HG02623 (cell line): ENCODE measurements around the gene USP5.
A peak's percentile ranks its signal among the peaks of the same experiment; 100 is the strongest.
"Not testable (repeated sequence)": the region's sequence is repeated elsewhere in the genome, so short reads cannot be mapped to it uniquely, and the experiment has no call there.

Source experiments
- ATAC-seq: cut with Tn5 transposase; IDR thresholded peaks from one replicate; pipeline ENCODE4 v1.9.1; 2021; ENCODE audit warnings: moderate library complexity; ENCODE audit not compliant: unreplicated experiment

The USP5 gene

DNA sequence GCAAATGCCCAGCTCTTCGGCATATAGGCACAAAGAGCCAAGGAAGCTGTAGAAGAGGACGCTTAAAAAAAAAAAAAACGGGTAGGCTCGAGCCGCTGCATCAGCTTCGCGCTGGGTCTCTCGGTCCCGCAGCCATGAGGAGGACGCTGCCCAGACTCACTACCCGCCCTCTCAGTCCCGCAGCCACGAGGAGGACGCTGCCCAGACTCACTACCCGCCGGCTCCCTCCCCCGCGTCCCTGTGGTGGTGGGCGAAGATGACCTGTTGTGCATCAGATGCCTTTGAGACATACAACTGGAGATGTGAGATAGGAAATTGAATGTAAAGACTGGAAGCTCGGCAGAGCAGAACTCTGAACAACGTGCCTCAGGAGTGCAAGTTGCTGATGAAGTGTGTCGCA is 32.6 kb downstream of the USP5 start:
- ATAC-seq = no peak

- not testable (repeated sequence) for ATAC-seq
Measured at GRCh38 chr12:6886206-6886999, 34.5 kb downstream of the USP5 start.

GRCh38 chr12:6887460-6887859 is 35.5 kb downstream of the USP5 start:
- ATAC-seq = no peak

DNA sequence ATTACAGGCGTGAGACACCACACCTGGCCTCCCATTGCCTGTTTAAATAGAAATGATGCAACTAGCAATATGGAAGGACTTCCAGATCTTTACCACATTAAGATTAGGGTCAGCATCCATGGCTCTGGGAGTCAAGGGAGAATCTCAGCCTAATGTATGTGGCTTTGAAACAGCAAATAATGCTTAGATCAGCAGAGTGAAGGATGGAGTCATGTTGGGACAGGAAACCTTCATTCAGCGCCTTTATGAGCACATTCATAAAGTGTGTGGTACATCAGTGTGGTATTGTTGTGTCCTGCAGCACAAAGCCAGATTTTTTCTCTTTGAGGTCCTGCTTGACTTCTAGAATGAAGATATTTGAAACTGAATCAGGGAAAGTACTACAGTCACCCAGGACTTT is 36.4 kb downstream of the USP5 start:
- ATAC-seq = no peak

DNA sequence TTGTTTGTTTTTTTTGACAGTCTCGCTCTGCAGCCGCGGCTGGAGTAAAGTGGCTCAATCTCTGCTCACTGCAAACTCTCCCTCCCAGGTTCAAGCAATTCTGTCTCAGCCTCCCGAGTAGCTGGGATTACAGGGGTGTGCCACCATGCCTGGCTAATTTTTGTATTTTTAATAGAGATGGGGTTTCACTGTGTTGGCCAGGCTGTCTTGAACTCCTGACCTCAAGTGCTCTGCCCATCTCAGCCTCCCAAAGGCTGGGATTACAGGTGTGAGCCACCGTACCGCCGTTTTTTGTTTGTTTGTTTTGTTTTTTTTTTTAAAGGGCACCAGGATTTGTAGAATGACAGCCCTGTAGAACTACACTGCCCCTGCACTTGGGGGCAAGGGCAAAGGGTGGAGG is 36.8 kb downstream of the USP5 start:
- ATAC-seq = not testable (repeated sequence)

- ATAC-seq = not testable (repeated sequence)
Measured at GRCh38 chr12:6889775-6890573, 38.0 kb downstream of the USP5 start.

DNA sequence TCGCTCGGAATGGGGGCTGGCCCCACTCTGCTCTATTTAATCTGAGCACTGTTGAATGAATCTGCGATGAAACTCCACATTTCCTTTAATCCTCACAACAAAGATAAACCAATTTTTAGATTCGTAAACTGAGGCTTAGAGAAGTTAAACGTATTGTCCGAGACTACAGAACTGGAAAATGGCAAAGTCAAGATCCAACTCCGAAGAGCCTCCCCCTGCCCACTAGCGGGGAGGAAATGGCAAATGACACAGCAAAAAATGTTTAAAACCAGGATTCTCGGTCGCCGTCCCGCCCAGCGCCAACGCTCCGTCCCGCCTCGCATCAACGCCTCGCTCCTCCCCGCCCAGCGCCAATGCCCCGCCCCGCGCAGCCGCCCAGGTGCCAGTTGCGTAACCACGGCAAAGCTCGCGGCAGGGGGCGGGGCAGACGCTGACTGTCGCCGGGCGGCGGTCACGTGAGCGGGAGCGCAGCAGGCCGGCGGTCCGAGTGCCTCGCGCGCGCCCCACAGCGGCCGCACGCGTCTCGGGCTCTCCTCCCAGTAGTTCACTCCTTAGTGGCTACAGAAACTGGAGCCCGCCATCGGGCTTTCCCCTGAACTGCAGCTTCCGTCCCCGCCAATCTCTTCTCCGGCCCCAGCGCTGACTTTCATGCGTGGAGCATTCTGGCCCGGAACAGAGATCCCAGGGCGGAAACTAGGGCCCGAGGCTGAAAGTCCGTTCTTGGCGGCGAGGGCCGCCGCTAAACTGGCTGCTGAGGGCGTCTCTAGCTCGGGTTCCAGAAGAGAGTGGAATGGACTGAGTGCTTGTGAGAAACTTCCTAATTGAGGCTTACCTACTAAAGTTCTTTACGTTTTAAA is 39.1 kb downstream of the USP5 start:
- peak; percentile 89 for ATAC-seq

- ATAC-seq = peak; percentile 8
Measured at GRCh38 chr12:6891646-6892001, 39.7 kb downstream of the USP5 start.

GRCh38 chr12:6892683-6893082 is 40.7 kb downstream of the USP5 start:
- ATAC-seq = not testable (repeated sequence)

DNA sequence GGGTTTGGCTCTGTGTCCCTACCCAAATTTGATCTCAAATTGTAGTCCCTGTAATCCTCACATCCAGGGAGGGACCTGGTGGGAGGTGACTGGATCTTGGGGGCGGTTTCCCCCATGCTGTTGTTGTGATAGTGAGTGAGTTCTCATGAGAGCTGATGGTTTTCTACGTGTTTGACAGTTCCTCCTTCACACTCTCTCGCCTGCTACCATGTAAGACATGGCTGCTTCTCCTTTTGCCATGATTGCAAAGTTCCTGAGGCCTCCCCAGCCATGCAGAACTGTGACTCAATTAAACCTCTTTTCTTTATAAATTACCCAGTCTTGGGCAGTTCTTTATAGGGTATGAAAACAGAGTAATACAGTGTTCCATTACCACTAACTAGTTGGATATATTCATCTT is 42.4 kb downstream of the USP5 start:
- no peak for ATAC-seq

DNA sequence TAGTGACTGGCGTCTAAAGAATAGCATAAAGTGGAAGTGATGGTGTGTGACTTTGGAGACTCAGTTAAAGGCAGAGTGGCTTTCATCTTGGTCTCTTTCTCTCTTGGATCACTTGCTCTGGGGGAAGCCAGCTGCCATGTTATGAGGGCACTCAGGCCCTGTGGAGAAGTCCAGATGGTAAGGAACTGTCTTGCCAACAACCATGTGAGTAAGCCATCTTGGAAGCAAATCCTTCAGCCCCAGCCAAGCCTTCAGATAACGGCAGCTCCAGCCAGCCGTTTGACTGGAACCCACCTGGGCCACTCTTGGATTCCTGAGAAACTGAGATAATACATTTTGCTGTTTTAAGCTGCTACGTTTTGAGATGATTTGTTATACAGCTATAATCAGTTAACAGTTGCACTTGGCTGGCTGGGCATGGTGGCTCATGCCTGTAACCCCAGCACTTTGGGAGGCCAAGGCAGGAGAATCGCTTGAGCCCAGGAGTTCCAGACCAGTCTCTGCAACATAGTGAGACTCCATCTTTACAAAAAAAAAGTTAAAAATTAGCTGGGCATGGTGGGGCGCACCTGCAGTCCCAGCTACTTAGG is 45.0 kb downstream of the USP5 start:
- no peak for ATAC-seq

DNA sequence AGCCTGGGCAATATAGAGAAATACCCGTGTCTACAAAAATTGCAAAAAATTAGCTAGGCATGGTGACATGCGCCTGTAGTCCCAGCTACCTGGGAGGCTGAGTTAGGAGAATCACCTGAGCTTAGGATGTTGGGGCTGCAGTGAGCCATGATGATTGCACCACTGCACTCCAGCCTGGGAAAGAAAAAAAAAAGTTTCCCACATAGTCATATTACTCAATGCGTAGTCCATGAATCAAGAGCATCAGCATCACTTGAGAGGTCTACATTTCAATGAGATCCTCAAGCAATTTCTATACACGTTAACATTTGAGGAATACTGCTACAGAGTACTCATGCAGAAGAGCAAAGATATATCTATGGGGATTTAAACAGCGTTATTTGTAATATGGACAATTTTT is 47.5 kb downstream of the USP5 start:
- no peak for ATAC-seq

GRCh38 chr12:6899837-6900519 is 48.0 kb downstream of the USP5 start:
- no peak for ATAC-seq

GRCh38 chr12:6902448-6902847 is 50.5 kb downstream of the USP5 start:
- ATAC-seq = no peak

DNA sequence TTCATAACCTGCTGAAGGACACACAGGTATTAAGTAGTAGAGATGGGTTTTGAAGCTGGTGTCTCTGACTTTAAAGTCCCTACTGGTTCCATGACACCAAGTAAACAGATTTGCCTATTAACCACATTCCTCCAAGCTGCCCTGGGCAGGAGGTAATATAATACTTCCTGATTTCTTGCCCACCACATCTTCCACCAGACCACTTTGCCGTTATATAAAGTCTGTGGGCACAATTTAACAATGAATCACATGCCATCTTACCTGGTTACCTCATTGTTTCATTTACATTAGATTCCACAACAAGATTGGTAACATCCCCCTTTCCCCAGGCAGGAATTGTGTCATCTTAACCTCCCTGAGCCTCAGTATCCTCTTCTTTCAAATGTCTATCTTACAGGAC is 51.8 kb downstream of the USP5 start:
- no peak for ATAC-seq

GRCh38 chr12:6904280-6905276 is 52.6 kb downstream of the USP5 start, which contains the start of gene LRRC23:
TSS of gene LRRC23 (plus strand) at chr12:6904822. CDS start at chr12:6905634, 812 bp downstream.
- ATAC-seq = peak; percentile 91

DNA sequence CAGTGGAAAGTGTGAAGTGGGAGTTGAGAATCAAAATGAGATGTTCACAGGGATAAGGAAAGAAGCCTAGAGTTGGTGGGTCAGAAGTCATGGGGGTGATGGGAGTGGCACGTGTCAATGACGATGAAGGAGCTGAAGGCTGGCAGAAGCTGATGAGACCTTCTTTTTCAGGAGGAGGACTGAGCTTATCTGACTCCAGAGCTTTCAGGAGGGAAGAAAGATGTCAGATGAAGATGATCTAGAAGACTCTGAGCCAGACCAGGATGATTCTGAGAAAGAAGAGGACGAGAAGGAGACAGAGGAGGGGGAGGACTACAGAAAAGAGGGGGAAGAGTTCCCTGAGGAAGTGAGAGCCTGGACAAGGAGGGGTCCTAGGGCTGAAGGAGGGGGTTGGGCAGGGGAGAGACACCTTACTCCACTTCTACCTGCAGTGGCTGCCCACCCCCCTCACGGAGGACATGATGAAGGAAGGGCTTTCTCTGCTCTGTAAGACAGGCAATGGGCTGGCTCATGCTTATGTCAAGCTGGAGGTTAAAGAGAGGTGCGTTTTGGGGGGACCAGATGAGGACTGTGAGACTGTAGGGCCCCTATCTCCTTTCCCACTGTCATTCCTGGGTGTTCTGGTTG is 53.6 kb downstream of the USP5 start:
- no peak for ATAC-seq

DNA sequence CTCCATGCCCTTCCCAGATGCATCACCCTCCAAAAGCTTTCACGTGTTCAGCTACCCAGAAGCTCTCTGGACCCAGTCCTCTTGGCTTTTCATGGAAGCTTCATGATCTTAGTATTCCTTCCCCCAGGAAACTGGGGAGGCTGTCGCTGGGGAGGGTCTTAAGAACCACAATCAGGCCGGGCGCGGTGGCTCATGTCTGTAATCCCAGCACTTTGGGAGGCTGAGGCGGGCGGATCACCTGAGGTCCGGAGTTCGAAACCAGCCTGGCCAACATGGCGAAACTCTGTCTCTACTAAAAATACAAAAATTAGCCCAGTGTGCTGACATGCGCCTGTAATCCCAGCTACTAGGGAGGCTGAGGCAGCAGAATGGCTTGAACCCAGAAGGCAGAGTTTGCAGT is 56.2 kb downstream of the USP5 start:
- not testable (repeated sequence) for ATAC-seq
